ENCODE results near the gene DNAH12.

DNAH12 gene

GRCh38 chr3:57544181-57545125 is at the start of gene DNAH12:
TSS of gene DNAH12 (minus strand) at chr3:57544344. CDS start at chr3:57542870, 1,474 bp downstream.
- DNase-seq: no peak

- DNase-seq: no peak
Observed at GRCh38 chr3:57592306-57592705, 48.2 kb upstream of the DNAH12 start.

DNA sequence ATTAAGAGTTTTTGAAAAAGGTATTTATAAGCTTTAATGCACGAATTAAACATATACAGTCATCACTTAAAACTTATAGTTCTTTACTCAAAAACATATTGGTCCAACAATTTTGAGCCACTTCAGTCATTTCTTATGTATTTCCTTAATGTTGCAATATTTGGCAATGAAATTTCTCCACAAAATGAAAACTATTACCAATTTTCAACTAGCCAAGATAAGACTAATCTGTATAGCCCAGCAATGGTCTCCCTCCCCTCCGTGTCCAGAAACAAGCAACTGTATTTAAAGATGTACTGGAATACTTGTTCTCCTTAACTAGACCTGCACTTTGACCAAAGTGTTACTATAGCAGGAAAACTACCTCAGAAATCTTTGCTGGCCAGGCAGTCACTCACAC is 43.8 kb upstream of the DNAH12 start:
- DNase-seq: no peak

GRCh38 chr3:57586778-57587177 is 42.6 kb upstream of the DNAH12 start:
- DNase-seq: no peak

DNA sequence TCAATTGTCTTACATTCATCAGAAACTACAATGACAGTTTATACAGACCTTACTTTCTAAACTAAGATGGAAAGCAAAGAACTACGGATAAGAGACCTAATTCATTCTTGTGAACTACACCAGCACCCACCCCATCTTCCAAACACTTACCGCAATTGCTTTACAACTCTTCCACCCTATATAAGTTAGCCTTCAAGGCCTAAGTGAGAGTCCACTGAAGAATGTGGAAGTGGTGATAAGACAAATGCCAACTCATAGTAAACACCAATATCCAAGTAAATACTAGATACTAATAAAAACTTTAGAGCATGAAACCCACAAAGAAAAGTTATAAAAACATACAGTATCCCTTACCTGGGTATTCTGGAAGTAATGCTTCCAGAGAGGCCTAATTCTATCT is 39.4 kb upstream of the DNAH12 start:
- no peak for DNase-seq

DNA sequence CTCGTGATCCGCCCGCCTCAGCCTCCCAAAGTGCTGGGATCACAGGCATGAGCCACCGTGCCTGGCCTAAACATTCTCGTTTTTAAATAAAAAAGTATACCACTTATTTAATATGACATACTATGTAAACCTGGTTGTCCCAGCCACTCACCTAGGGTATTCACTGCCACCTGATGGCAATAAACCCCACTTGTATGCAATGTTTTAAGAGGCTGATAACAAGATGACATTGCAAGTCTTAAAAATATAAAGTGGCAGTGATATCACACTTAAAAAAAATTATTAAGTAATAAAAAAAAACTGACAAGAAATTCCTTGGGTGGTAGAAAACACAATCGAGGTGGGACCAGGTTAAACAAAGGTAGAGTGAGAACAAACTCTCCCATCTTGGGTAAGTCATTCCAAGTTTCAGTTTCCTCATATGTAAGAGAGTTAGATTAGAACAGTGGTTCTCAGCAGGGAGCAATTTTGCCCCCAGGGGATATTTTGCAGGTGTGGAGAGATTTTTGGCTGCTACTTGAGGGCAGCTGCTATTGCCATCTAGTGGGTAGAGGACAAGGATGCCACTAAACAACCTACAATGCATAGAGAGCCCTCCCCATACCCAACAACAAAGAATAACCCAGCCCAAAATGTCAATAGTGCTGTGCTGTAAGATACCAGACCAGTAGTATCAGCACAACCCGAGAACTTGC is 38.5 kb upstream of the DNAH12 start:
- peak in 1 of 2 donors; percentile 30 for DNase-seq

DNA sequence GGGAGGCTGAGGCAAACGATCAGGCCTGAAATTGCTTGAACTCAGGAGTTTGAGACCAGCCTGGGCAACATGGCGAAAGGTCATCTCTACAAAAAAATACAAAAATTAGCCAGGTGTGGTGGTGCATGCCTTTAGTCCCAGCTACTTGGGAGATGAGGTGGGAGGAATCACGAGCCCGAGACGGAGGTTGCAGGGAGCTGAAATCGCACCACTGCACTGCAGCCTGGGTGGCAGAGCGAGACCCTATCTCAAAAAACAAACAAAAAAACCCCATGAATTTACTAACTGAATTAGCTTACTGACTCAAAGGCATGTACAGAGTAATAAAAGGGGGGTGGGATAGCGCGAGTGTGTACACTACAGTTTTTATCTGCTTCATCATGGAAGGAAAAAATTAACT is 33.7 kb upstream of the DNAH12 start:
- no peak for DNase-seq

DNA sequence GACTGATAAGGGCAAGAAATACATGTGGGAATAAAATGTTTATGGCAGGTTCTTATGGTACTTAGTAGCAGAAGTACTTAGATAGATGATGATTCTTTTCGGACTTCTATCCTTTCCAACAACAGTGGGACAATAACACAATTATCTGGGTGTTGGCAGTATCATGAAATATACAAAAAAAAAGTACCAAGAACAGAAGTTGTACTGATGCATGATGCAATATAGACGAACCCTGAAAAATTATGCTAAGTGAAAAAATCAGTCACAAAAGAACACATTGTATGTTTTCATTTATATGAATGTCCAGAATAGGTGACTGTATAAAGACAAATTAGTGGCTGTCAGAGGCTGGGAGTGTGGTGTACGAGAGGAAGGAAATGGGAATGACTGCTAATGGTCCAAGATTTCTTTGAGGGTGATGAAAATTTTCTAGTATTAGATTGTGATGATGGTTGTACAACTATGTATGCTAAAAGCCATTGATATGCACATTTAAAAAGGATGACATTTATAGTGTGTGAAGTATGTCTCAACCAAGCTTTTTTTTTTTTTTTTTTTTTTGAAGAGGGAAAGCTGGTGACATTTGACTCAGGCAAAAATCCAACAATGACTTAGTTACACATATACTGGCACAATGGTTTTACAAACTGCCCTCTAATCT is 32.0 kb upstream of the DNAH12 start:
- DNase-seq: no peak

- DNase-seq: no peak
Observed at GRCh38 chr3:57572096-57572495, 28.0 kb upstream of the DNAH12 start.

DNA sequence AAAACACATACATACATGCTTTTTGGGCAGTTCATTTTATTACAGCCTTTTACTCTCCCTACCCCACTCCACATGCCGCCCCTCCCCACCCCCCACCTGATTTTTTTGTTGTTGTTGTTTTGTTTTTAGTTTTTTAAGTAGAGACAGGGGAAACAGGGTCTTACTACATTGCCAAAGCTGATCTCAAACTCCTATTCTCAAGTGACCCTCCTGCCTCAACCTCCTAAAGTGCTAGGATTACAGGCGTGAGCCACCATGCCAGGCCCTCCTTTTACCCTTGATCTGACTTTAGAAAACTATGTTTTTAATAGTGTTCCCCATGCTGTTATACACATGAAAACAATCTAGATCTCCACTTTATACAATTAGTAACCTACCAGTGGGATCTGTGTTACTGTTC is 26.7 kb upstream of the DNAH12 start:
- DNase-seq: no peak

GRCh38 chr3:57569859-57570450 is 25.8 kb upstream of the DNAH12 start:
- DNase-seq: no peak

DNA sequence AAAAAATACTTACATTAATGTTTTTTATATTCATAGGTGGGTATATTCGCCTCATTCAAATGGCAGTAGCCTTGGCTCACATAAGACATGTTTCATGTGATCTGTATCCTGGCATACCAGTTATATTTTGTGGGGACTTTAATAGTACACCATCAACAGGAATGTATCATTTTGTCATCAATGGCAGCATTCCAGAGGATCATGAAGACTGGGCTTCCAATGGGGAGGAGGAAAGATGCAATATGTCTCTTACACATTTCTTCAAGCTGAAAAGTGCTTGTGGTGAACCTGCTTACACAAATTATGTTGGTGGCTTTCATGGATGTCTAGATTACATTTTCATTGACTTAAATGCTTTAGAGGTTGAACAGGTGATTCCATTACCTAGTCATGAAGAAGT is 15.4 kb upstream of the DNAH12 start:
- DNase-seq: no peak

- DNase-seq: peak; percentile 19 to 48
Observed at GRCh38 chr3:57557085-57557537, 13.0 kb upstream of the DNAH12 start.

DNA sequence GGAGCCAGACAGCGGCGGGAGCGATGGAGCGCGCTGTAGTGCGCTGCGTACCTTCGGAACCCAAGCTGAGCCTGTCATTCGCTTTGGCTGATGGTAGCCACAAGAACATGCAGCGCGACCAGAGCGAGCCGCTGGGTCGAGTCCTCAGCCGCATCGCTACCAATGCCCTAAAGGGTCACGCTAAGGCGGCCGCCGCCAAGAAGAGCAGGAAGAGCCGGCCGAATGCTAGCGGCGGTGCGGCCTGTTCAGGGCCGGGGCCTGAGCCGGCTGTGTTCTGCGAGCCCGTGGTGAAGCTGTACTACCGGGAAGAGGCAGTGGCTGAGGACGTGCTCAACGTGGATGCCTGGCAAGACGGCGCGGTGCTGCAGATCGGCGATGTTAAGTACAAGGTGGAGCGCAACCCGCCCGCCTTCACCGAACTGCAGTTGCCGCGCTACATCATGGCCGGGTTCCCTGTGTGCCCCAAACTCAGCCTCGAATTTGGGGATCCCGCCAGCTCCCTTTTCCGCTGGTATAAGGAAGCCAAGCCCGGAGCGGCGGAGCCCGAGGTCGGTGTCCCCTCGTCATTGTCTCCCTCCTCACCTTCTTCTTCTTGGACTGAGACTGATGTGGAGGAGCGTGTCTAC is 12.4 kb upstream of the DNAH12 start:
- DNase-seq: peak; percentile 33 to 48

DNA sequence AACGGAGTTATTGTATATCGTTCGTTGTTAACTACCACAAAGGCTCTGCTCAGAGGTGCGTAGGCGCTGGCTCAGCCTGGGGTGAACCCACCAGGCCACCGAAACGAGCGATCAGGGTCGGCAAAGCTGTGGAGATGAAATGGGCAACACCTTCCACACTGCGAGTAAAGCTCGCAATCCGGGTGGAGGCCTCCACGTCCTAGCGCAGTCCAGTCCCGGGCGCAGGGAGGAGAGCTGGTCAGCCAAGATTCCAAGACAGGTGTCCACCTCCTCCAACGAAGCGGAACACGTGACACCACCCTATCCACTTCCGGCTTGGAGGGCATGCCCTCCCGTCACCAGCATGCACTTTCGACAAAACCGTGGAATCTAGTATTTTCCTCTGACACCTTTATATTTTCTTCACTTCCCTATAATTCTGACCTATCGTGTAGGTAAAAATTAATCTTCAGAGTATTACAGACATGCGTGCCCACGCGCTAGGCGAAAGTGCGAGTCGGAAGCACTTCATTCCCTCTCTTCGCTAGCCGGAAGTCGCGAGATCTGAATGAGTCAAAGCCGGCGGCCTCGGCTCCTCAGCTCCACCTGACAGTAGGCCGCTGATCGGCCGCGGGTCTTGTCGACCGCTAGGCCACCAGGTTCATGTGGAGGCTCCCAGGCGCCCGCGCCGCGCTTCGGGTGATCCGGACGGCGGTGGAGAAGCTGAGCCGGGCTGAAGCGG is 11.8 kb upstream of the DNAH12 start, which contains the start of gene PDE12:
Gene PDE12, plus strand, starts transcription at position 537 of the 721 bp plus-strand sequence. Its CDS starts 106 bp downstream, at position 643.
- peak; percentile 85 to 87 for DNase-seq

DNA sequence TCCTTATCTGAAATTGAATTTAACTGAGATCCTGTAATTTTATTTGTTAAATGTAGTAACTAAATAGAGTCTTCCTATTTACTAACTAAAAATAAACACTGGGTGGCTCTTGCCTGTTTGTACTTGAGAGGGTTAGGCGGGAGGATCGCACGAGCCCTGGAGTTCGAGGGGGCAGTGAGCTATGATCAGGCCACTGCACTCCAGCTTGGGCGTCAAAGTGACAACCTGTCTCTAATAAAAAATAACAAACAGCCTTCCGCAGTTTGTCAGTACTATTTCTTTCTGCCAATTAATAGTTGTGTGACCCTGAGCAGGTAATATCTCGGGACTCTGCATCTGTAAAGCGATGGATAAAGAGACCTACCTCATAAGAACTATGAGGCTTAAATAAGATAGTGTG is 11.2 kb upstream of the DNAH12 start:
- DNase-seq: no peak

DNA sequence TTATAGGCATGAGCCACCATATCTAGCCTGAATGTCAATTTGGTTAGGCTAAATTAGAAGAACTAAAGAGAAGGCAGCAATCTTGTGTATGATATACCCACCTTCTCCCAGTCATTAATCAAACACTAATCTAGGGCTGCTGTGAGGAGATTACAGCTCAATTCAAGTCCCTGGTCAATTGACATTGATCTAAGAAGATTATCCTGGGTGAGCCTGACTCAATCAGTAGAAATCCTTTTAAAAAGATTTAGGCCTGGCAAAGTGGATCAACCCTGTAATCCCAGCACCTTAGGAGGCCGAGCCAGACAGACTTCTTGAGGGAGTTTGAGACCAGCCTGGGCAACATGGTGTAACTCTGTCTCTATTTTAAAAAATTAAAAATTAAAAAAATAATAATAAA is 2.5 kb upstream of the DNAH12 start:
- no peak for DNase-seq

DNA sequence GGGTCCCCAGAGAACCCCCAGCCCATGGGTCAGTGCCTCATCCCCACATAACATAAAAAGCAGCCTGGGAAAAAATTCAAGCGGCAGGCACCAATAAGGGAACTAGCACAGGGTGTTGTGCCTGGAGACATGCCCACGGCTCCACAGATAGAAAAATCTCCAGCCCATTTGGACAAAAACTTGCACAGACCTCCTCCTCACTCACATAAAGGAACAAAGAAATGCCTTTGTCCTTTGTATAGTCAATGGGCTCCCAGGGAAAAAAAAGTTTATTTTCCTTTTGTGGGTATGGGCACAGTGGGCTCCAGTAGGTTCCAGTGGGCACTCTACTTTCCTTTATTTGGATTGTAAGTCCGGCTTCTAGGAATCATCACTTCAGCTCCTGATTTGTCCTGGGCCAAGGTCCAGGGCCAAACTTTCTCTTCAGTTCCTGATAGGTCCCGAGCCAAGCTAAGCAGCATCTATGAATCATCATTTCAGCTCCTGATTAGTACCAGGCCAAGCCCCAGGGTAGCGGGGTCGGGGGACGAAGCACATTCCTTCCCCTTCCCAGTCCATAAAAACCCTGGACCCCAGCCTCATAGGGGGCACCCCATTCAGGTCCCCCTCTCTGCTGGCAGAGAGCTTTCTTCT is 1.6 kb upstream of the DNAH12 start:
- no peak for DNase-seq

DNA sequence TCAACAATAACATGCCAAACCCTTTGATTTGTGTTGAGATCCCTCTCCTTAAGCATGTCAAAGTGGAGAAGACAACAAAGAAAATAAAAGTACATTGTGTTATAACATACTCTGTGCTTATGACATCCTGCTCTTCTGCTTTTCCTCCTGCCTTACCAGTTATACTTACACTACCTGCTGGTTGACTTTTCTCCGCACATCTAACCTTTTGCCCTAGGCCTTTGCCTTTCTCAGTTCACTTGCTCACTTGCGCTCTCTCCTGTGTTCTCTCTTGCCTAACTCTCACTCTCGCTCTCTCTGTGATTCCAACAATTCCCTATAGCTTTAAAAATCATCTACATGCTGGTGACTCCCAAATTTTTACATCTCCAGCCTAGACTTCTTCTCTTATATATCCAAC is 5.7 kb downstream of the DNAH12 start:
- no peak for DNase-seq

DNA sequence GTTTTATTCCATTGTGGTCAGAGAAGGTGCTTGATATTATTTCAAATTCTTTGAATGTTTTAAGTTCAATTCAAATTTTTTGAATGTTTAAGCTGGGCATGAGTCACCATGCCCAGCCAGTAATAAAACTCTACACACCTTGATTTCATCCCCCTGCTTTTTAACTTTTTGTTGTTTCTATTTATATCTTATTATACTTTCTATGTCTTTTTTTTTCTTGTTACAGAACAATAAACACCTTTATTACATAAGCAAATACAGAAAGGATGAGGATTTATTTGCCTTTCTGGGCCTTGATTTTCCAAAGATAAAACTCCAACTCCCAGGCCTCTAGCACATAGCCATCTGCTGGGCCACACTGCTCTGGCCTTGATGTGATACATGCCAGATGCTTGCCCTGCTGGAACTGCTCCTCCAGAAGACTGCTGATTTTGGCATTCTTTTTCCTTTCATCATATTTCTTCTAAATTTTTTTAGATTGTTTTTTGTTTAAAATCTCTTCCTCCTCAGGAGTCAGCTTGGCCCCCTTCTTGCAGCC is 14.0 kb downstream of the DNAH12 start:
- no peak for DNase-seq
